MM.1S (cell line): ENCODE results near the gene SLC5A6.

Source experiments
- CTCF ChIP-seq: fragments of 300-600 bp; sonication (generic); IDR thresholded peaks from 2 replicates; pipeline ENCODE4 v1.5.1; 2016; ENCODE audit warnings: antibody characterized with exemption, low read length, mixed read lengths
- EZH2 ChIP-seq: fragments of 300-600 bp; sonication (generic); optimal IDR thresholded peaks from 2 replicates; pipeline ENCODE3; 2017; ENCODE audit warnings: low read depth, mild to moderate bottlenecking, antibody characterized with exemption, low read length, mixed read lengths

DNA sequence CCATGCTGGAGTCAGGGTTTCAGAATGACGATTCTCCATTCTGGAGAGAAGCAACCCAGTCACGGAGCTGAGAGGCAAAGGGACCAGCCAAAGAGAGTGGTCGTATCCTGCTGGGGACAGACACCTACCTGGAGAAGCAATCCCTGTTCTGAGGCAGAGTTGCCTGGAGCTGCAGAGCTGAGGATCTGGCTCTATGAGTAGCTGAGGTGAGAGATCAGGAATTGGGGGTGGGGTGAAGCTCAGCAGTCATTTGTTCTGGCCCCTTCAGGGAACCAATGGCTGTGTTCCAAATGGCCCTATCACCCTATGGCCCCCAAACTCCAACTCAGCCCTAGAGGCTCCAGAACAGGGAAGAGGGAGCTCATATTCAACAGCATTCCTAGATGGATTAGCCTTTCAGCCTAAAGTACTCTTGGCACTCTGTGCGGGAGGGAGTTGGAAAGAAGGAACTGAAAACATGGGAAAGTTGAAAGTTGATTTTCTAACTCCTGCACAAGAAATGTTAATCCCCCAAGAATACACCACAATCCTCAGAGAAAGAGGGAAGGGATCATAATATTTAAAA is 3.5 kb downstream of the SLC5A6 start:
- TF ChIP-seq CTCF (no peak), EZH2 (no peak)
